Fibroblast of the aortic adventitia (primary cell): ENCODE results near the gene PLEKHM1. TPM values are rescaled to one million over a fixed set of nuclear protein-coding genes. Genes with fewer than 3 reads are reported as not detected.

Experiments used
- DNase-seq: peaks from one replicate; pipeline ENCODE4 v3.0.0-alpha.2; 2010; ENCODE audit warnings: low read depth
- H3K4me3 ChIP-seq: 2 replicates; pipeline ENCODE4 v1.5.1; 2011; ENCODE audit warnings: low read depth, mild to moderate bottlenecking, control low read depth, low read length, moderate library complexity
- total RNA-seq: library from RNA; depleted of rRNA; stranded (reverse); fragments of >200 nt; gene quantifications from 2 replicates; pipeline ENCODE4 v1.2.3, GENCODE V29; 2012; ENCODE audit warnings: low replicate concordance
- TF ChIP-seq, protein P1 (sequence below): IDR thresholded peaks from 2 replicates; pipeline ENCODE4 v1.5.1; 2011; ENCODE audit warnings: mild to moderate bottlenecking, low read length, control low read depth, inconsistent platforms; ENCODE audit not compliant: insufficient read depth

Gene PLEKHM1
- total RNA-seq, 1 donor = 27.6 TPM

GRCh38 chr17:45423304-45423974, 67.1 kb downstream of the PLEKHM1 start:
- DNase-seq = no peak
- TF ChIP-seq, protein P1, sequence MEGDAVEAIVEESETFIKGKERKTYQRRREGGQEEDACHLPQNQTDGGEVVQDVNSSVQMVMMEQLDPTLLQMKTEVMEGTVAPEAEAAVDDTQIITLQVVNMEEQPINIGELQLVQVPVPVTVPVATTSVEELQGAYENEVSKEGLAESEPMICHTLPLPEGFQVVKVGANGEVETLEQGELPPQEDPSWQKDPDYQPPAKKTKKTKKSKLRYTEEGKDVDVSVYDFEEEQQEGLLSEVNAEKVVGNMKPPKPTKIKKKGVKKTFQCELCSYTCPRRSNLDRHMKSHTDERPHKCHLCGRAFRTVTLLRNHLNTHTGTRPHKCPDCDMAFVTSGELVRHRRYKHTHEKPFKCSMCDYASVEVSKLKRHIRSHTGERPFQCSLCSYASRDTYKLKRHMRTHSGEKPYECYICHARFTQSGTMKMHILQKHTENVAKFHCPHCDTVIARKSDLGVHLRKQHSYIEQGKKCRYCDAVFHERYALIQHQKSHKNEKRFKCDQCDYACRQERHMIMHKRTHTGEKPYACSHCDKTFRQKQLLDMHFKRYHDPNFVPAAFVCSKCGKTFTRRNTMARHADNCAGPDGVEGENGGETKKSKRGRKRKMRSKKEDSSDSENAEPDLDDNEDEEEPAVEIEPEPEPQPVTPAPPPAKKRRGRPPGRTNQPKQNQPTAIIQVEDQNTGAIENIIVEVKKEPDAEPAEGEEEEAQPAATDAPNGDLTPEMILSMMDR = no peak
- no peak overlapping the region for H3K4me3 ChIP-seq

DNA sequence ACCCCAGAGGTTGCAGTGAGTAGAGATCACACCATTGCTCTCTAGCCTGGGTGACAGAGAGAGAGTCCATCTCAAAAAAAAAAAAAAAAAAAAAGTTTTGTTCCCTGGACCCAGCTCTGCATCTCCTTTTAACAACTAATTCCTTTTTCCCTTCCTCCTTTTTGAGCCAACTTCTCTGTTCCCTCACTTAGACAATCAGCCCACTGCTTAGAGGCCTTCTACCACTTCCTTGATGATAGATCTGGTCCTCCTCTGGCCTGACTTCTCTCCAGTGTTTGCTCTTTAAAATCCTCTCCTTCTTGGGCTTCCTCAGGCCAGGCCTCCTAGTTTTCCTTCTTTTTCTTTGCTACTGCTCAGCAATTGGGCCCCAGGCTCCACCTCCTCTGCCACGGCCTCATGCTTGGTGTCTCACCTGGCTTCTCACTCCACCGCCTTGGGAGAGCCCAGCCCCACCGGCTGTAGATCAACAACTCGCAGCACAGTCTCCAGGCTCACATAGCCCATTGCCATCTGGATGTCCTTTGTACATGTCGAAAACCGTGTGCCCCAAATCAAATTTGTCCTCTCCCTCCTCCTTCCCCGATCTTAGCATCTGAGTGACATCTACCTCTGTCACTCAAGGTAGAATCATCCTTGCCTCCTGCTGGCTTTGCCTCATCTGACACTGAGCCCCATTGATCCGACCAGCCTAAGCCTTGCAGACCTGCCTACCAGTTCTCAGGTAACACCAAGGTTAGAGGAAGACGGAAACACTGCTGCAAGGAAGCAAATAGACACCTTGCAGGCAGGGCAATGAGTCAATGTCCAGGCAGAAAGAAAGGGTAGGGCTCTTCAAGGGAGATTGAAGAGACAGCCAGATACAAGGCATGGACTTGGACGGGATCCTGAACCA, 75.3 kb downstream of the PLEKHM1 start:
- DNase-seq = no peak
- no peak overlapping the region for H3K4me3 ChIP-seq
- TF ChIP-seq, protein P1 = no peak

DNA sequence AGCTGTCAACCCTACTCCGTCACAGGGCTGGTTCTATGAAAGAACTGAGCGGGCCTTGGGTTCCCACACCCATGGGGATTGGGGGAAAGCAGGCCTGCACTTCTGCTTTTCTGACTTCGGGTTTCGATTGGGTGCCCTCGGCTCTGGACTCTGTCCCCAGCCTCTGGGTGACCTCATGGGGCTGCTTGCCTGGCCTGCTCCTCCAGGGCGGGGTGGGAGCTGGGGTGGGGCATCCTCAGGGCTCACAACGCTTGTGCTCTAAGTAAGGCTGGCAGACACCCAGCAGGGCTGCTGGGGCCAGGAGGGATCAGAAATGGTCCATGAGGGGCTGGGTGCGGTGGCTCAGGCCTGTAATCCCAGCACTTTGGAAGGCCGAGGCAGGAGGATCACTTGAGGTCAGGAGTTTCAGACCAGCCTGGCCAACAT, 77.0 kb downstream of the PLEKHM1 start:
- TF ChIP-seq, protein P1 = no peak
- no peak overlapping the region for H3K4me3 ChIP-seq
- DNase-seq = no peak

DNA sequence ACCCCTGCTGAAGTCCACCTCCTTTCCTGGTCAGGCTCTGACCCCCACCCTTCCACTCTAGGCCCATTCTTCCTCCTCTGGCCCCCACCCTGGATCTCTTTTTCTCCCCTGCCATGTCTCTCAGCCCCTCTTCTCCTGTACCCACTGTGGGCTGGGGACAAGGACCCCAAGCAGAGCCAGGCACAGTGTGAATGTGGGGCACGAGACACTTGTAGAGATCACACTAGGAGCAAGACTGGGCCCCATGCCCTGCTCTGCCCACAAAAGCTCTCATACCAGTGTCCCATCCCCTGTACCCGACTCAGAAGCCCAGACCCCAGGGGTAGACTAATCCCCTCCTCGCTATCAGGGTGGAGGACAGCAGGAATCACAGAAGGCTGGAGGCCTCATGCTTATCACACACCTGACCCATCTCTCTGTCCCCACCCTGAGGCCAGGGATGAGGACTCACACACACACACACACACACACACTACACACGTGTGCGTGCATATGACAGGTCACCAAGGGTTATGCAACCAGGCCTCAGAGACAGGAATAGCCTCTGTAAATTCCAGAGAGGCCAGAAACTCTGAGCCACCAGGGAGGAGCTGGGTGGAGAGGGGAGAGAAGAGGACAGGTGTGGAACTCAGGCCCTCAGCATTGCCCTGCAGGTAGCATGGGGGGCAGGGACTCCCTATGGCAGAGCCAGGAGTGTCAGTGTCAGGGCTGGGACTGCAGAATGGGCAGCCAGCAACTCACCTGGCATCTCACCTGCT, 79.0 kb downstream of the PLEKHM1 start:
- TF ChIP-seq, protein P1 = no peak
- DNase-seq = no peak
- no peak overlapping the region for H3K4me3 ChIP-seq

GRCh38 chr17:45410144-45411091, 80.1 kb downstream of the PLEKHM1 start:
- no peak for DNase-seq
- H3K4me3 ChIP-seq = no peak overlapping the region
- TF ChIP-seq, protein P1 = no peak

GRCh38 chr17:45409659-45410076, 80.9 kb downstream of the PLEKHM1 start:
- H3K4me3 ChIP-seq = no peak overlapping the region
- TF ChIP-seq, protein P1 = no peak
- DNase-seq = no peak
